GM19372 (cell line): ENCODE data around the gene PFKP.

ENCODE experiments used
- ATAC-seq: cut with Tn5 transposase; IDR thresholded peaks from one replicate; pipeline ENCODE4 v1.9.1; 2021; ENCODE audit warnings: mild to moderate bottlenecking, low read depth, moderate library complexity; ENCODE audit not compliant: unreplicated experiment

The PFKP gene

GRCh38 chr10:3109633-3110032 is 42.3 kb downstream of the PFKP start:
- ATAC-seq = no peak

GRCh38 chr10:3110782-3111620 is 43.7 kb downstream of the PFKP start:
- ATAC-seq = no peak

- ATAC-seq = no peak
Measured at GRCh38 chr10:3111621-3112163, 44.3 kb downstream of the PFKP start.

GRCh38 chr10:3113343-3113720 is 46.0 kb downstream of the PFKP start:
- ATAC-seq = no peak

GRCh38 chr10:3115685-3116084 is 48.3 kb downstream of the PFKP start:
- no peak for ATAC-seq

GRCh38 chr10:3116508-3117100 is 49.3 kb downstream of the PFKP start:
- ATAC-seq = no peak

GRCh38 chr10:3117486-3117885 is 50.1 kb downstream of the PFKP start:
- no peak for ATAC-seq

- no peak for ATAC-seq
Measured at GRCh38 chr10:3118641-3119091, 51.3 kb downstream of the PFKP start.

GRCh38 chr10:3119796-3120459 is 52.6 kb downstream of the PFKP start:
- ATAC-seq = no peak

GRCh38 chr10:3122034-3122433 is 54.7 kb downstream of the PFKP start:
- no peak for ATAC-seq

GRCh38 chr10:3122486-3123205 is 55.3 kb downstream of the PFKP start:
- ATAC-seq = no peak

- ATAC-seq = no peak
Measured at GRCh38 chr10:3123571-3124411, 56.4 kb downstream of the PFKP start.

GRCh38 chr10:3124412-3125175 is 57.2 kb downstream of the PFKP start:
- no peak for ATAC-seq

- ATAC-seq = no peak
Measured at GRCh38 chr10:3125527-3126170, 58.3 kb downstream of the PFKP start.

GRCh38 chr10:3126249-3126648 is 58.9 kb downstream of the PFKP start:
- ATAC-seq = no peak

GRCh38 chr10:3126741-3127346 is 59.5 kb downstream of the PFKP start:
- ATAC-seq = no peak

- ATAC-seq = no peak
Measured at GRCh38 chr10:3127921-3128320, 60.6 kb downstream of the PFKP start.
